OCI-LY7 (cell line): ENCODE results near the gene COPS8.

Experiments
- CTCF ChIP-seq: fragments of 200-600 bp; sonication (generic); conservative IDR thresholded peaks from 2 replicates; pipeline ENCODE4 v1.5.1; 2014; ENCODE audit warnings: mild to moderate bottlenecking, antibody characterized with exemption, low read length, moderate library complexity, mixed read lengths
- EZH2phosphoT487 ChIP-seq: fragments of 200-600 bp; sonication (generic); IDR thresholded peaks from 2 replicates; pipeline ENCODE4 v1.6.1; 2018; ENCODE audit warnings: low read depth, borderline replicate concordance, mild to moderate bottlenecking, mixed run types, antibody characterized with exemption, low read length, moderate library complexity, mixed read lengths

GRCh38 chr2:237066396-237066795 lies 19.3 kb upstream of the COPS8 start:
- TF ChIP-seq CTCF (no peak), EZH2phosphoT487 (no peak)
